Spleen (tissue), 11 donors: ENCODE data around the gene MFAP2. TPM values are rescaled to one million over a fixed set of nuclear protein-coding genes. Genes with fewer than 3 reads are reported as not detected.

ENCODE experiments used
- DNase-seq: peaks from one replicate; pipeline ENCODE4 v3.0.0-alpha.2; 2020
- H3K27ac ChIP-seq, 8 donors: fragments of 200-600 bp; sonication (generic) in 7 of 8; 1 replicate in 4 of 8; 2 replicates in 4 of 8; pipeline versions ENCODE4 v1.5.0 to v1.8.0; 2016 to 2021; ENCODE audit warnings: inconsistent platforms in 4 of 8, mild to moderate bottlenecking in 4 of 8, moderate library complexity in 1 of 8
- H3K27me3 ChIP-seq, 7 donors: fragments of 200-600 bp; sonication (generic) in 6 of 7; replicated peaks in 1 of 7; 1 replicate in 4 of 7; 2 replicates in 3 of 7; pipeline versions ENCODE4 v1.5.0 to v1.8.0; 2016 to 2021; ENCODE audit warnings: inconsistent platforms in 3 of 7, mild to moderate bottlenecking in 1 of 7
- H3K36me3 ChIP-seq, 6 donors: fragments of 200-600 bp; sonication (generic) in 5 of 6; 1 replicate in 4 of 6; 2 replicates in 2 of 6; pipeline versions ENCODE4 v1.5.0 to v1.8.0; 2016 to 2021; ENCODE audit warnings: inconsistent platforms in 2 of 6
- H3K4me1 ChIP-seq, 6 donors: fragments of 200-600 bp; sonication (generic) in 5 of 6; 1 replicate in 3 of 6; 2 replicates in 3 of 6; pipeline versions ENCODE4 v1.5.0 to v1.8.0; 2016 to 2021; ENCODE audit warnings: inconsistent platforms in 3 of 6
- H3K4me3 ChIP-seq, 8 donors: fragments of 200-600 bp; sonication (generic) in 7 of 8; 1 replicate in 4 of 8; 2 replicates in 4 of 8; pipeline versions ENCODE4 v1.5.0 to v1.8.0; 2016 to 2021; ENCODE audit warnings: inconsistent platforms in 4 of 8, mild to moderate bottlenecking in 4 of 8, moderate library complexity in 2 of 8
- H3K9me3 ChIP-seq, 8 donors: fragments of 200-600 bp; sonication (generic) in 7 of 8; 1 replicate in 4 of 8; 2 replicates in 4 of 8; pipeline versions ENCODE4 v1.5.0 to v1.8.0; 2016 to 2021; ENCODE audit warnings: inconsistent platforms in 4 of 8
- CTCF ChIP-seq, 11 experiments: fragments of 200-600 bp in 7 of 11; fragments of 450-650 bp in 4 of 11; sonication (generic) in 4 of 11; IDR thresholded peaks in 8 of 11; conservative IDR thresholded peaks in 3 of 11; 1 replicate in 7 of 11; 2 replicates in 4 of 11; pipeline versions ENCODE4 v1.4.0 to v1.8.0; 2016 to 2021; ENCODE audit warnings: antibody characterized with exemption in 11 of 11, inconsistent platforms in 4 of 11, mild to moderate bottlenecking in 1 of 11
- POLR2A ChIP-seq, 3 donors: fragments of 450-650 bp; IDR thresholded peaks; one replicate each; pipeline ENCODE4 v1.5.1; 2017; ENCODE audit warnings: antibody characterized with exemption in 3 of 3, mild to moderate bottlenecking in 1 of 3
- POLR2AphosphoS5 ChIP-seq, 3 donors: sonication (generic); formaldehyde crosslinking; IDR thresholded peaks; one replicate each; pipeline ENCODE4 v1.5.1; 2017; ENCODE audit warnings: antibody characterized with exemption in 3 of 3
- WGBS, 5 donors: extraction: QIAGEN DNeasy Blood & Tissue Kit in 3 of 5; methylation state at CpG; one replicate each; pipeline versions ENCODE4 v1.1.5 to v1.1.7; 2013 to 2018; 5-methylcytosine and 5-hydroxymethylcytosine counted together
- intact Hi-C: fragments of 100-400 bp; cut with DNase I; formaldehyde crosslinking; loops from one replicate; pipeline ENCODE4 v1.15.0; 2023; ENCODE audit warnings: low total_unique reads
- polyA plus RNA-seq, 3 donors: library from polyadenylated mRNA; stranded (reverse); fragments of 200-250 nt; gene quantifications; one replicate each; pipeline ENCODE4 v1.2.1, GENCODE V29; 2013
- total RNA-seq, 7 donors: library from RNA; depleted of rRNA in 3 of 7; stranded (reverse); fragments of >200 nt in 3 of 7; fragmentation: NEBNext Ultra II Directional in 4 of 7; extraction: Animal tissue kit (Norgen Biotek cat#: 25700) in 4 of 7; gene quantifications; one replicate each; pipeline versions ENCODE4 v1.1.0 to v1.2.1, GENCODE V29; 2016 to 2021
- donor health status: healthy with polysubstance abuse.
- donor health status: DM: no; HTN: no; CAD: no; lungs with moderate emphysema.
- donor health status: DM: no; HTN: no; CAD: no.
- donor health status: Bipolar disorder and iron deficiency.
- donor health status: healthy.
- donor health status: DM: no; HTN: no; CAD: no.
- donor health status: DM: yes; HTN: yes; CAD: no.

The MFAP2 gene
- total and polyA plus RNA-seq, 10 donors = 0.77 to 3.9 (median 1.2) TPM; not detected in 3

DNA sequence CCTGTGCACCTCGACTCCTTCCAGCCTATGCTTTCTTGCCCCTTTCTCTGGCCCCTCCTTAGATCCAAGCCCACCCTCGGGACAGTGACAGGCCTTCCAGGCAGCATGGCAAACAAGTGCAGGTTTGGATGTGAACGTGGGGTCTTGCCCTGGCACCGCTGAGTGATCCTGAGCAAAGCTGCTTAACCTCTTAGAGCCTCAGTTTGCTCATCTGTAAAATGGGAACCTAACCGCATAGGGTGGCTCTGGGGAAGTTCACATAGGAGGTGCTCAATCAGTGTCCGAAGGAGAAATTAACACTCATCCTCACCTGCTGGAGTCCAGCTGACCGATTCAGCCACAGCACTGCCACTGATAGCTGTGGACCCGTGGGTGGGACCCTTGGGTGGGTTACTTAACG lies 7.2 kb downstream of the MFAP2 start:
- Histone ChIP-seq H3K27me3 (no peaks in the 10 kb centered on the region), H3K36me3 (peaks cover 0 to 33% (median 8%) of the 10 kb centered on the region in 6 donors), H3K4me3 (no peak overlapping the region), H3K27ac (no peak overlapping the region), H3K9me3 (no peaks in the 10 kb centered on the region), H3K4me1 (no peaks in the 10 kb centered on the region)
- no peak for DNase-seq
- no peak for TF ChIP-seq CTCF (IDR thresholded peaks at IDR 0.05 in 8 of 11, conservative IDR thresholded peaks at IDR 0.05 in 3 of 11)
- TF ChIP-seq POLR2AphosphoS5 (IDR thresholded peaks at IDR 0.05) = no peak
- no peak for TF ChIP-seq POLR2A (IDR thresholded peaks at IDR 0.05)
- WGBS, 5 donors = 71 to 92% (median 87%) methylated on average over 6 to 9 of the region's 9 CpGs
- intact Hi-C loops = no loop called here

GRCh38 chr1:16972189-16972895 lies 8.1 kb downstream of the MFAP2 start:
- H3K27me3 ChIP-seq = no peaks in the 10 kb centered on the region
- no peak overlapping the region for H3K27ac ChIP-seq
- no peak for TF ChIP-seq POLR2A (IDR thresholded peaks at IDR 0.05)
- no peak for TF ChIP-seq CTCF (IDR thresholded peaks at IDR 0.05 in 8 of 11, conservative IDR thresholded peaks at IDR 0.05 in 3 of 11)
- no peak for TF ChIP-seq POLR2AphosphoS5 (IDR thresholded peaks at IDR 0.05)
- no peak overlapping the region for H3K4me3 ChIP-seq
- 80 to 85% (median 84%) methylated on average over 11 of the region's 11 CpGs for WGBS, 5 donors
- H3K36me3 ChIP-seq = peaks cover 0 to 42% (median 11%) of the 10 kb centered on the region in 6 donors
- no peaks in the 10 kb centered on the region for H3K9me3 ChIP-seq
- no peaks in the 10 kb centered on the region for H3K4me1 ChIP-seq
- intact Hi-C loops = no loop called here
- no peak for DNase-seq

GRCh38 chr1:16971341-16972188 lies 8.9 kb downstream of the MFAP2 start:
- TF ChIP-seq POLR2A (IDR thresholded peaks at IDR 0.05) (no peak), CTCF (IDR thresholded peaks at IDR 0.05 in 8 of 11, conservative IDR thresholded peaks at IDR 0.05 in 3 of 11) (no peak), POLR2AphosphoS5 (IDR thresholded peaks at IDR 0.05) (no peak)
- no peak for DNase-seq
- intact Hi-C loops = no loop called here
- peaks cover 0 to 50% (median 12%) of the 10 kb centered on the region in 6 donors for H3K36me3 ChIP-seq
- no peak overlapping the region for H3K4me3 ChIP-seq
- H3K4me1 ChIP-seq = no peaks in the 10 kb centered on the region
- no peaks in the 10 kb centered on the region for H3K9me3 ChIP-seq
- 84 to 88% (median 87%) methylated on average over 22 to 28 of the region's 28 CpGs for WGBS, 5 donors
- H3K27ac ChIP-seq = no peak overlapping the region
- no peaks in the 10 kb centered on the region for H3K27me3 ChIP-seq
